CD8-positive, alpha-beta memory T cell (primary cell): Measurements from ENCODE around the gene TOX2. TPM values are rescaled to one million over a fixed set of nuclear protein-coding genes. Genes with fewer than 3 reads are reported as not detected.

Source experiments
- CTCF ChIA-PET: fragments of 350-600 bp; sonication (Branson Sonifier 250); formaldehyde crosslinking; loops from one replicate; lab custom pipeline; 2021; ENCODE audit warnings: antibody characterized with exemption; lab: Charles Lee
- POLR2A ChIA-PET: fragments of 350-600 bp; sonication (Branson Sonifier 250); formaldehyde crosslinking; loops from one replicate; lab custom pipeline; 2021; ENCODE audit warnings: antibody characterized with exemption; lab: Charles Lee
- DNase-seq, 5 donors: peaks; one replicate each; pipeline versions ENCODE4 v3.0.0 to v3.0.0-alpha.2; 2020 to 2022; ENCODE audit warnings: mixed read lengths in 1 of 5
- H3K27ac ChIP-seq: one replicate; pipeline ENCODE4 v1.7.0; 2013; ENCODE audit warnings: low read depth, mild to moderate bottlenecking, low read length, moderate library complexity
- H3K27me3 ChIP-seq: 2 replicates; pipeline ENCODE4 v1.7.0; 2013; ENCODE audit warnings: low read length, mild to moderate bottlenecking; ENCODE audit not compliant: insufficient read depth, poor library complexity, severe bottlenecking
- H3K36me3 ChIP-seq: 2 replicates; pipeline ENCODE4 v1.7.0; 2013; ENCODE audit warnings: mild to moderate bottlenecking, low read length, moderate library complexity; ENCODE audit not compliant: insufficient read depth
- H3K4me1 ChIP-seq: 2 replicates; pipeline ENCODE4 v1.7.0; 2013; ENCODE audit warnings: mild to moderate bottlenecking, low read length, moderate library complexity; ENCODE audit not compliant: insufficient read depth
- H3K4me3 ChIP-seq: 2 replicates; pipeline ENCODE4 v1.7.0; 2013; ENCODE audit warnings: mild to moderate bottlenecking, low read length
- H3K9me3 ChIP-seq: 2 replicates; pipeline ENCODE4 v1.7.0; 2013; ENCODE audit warnings: mild to moderate bottlenecking, low read length
- H3K27ac Mint-ChIP-seq, 8 donors: one replicate each; pipeline ENCODE4 v1.8.0; 2020 to 2021; ENCODE audit warnings: mixed read lengths in 8 of 8, mild to moderate bottlenecking in 6 of 8, inconsistent platforms in 3 of 8, moderate library complexity in 3 of 8
- H3K27me3 Mint-ChIP-seq, 2 donors: one replicate each; pipeline ENCODE4 v1.8.0; 2020 to 2021; ENCODE audit warnings: mixed read lengths in 2 of 2, mild to moderate bottlenecking in 1 of 2, moderate library complexity in 1 of 2
- H3K36me3 Mint-ChIP-seq, 3 donors: one replicate each; pipeline ENCODE4 v1.8.0; 2020 to 2021; ENCODE audit warnings: mixed read lengths in 3 of 3, inconsistent platforms in 1 of 3, mild to moderate bottlenecking in 1 of 3
- H3K4me1 Mint-ChIP-seq, 3 donors: one replicate each; pipeline ENCODE4 v1.8.0; 2020 to 2021; ENCODE audit warnings: mixed read lengths in 3 of 3, inconsistent platforms in 1 of 3, mild to moderate bottlenecking in 1 of 3
- H3K4me3 Mint-ChIP-seq, 7 donors: one replicate each; pipeline ENCODE4 v1.8.0; 2020 to 2021; ENCODE audit warnings: mixed read lengths in 7 of 7, mild to moderate bottlenecking in 6 of 7, moderate library complexity in 4 of 7, inconsistent platforms in 2 of 7
- H3K9me3 Mint-ChIP-seq, 5 donors: one replicate each; pipeline ENCODE4 v1.8.0; 2020 to 2022; ENCODE audit warnings: mixed read lengths in 5 of 5, mild to moderate bottlenecking in 3 of 5, moderate library complexity in 2 of 5, inconsistent platforms in 1 of 5
- polyA plus RNA-seq: library from polyadenylated mRNA; unstranded; fragments of 300-500 nt; fragmentation: Illumina TruSeq; gene quantifications from one replicate; pipeline ENCODE4 v1.2.3, GENCODE V29; 2021
- total RNA-seq, 2 experiments: library from RNA; stranded (reverse); gene quantifications; one replicate each; pipeline ENCODE4 v1.2.3, GENCODE V29; 2021

The TOX2 gene
- total and polyA plus RNA-seq, 3 experiments from 2014 or later, result 0.35 to 1.2 (median 0.39) TPM

- Mint-ChIP-seq H3K27me3 (peaks cover 4 to 14% of the 10 kb centered on the region in 2 donors), H3K4me3 (no peak overlapping the region), H3K27ac (no peak overlapping the region), H3K9me3 (peaks cover 0 to 2% (median 1%) of the 10 kb centered on the region in 5 donors), H3K36me3 (peaks cover 0 to 1% (median 0%) of the 10 kb centered on the region in 3 donors), H3K4me1 (peaks cover 38 to 62% (median 49%) of the 10 kb centered on the region in 3 donors)
- Histone ChIP-seq H3K27ac (no peak overlapping the region), H3K4me1 (peaks cover 73% of the 10 kb centered on the region), H3K9me3 (no peaks in the 10 kb centered on the region), H3K4me3 (no peak overlapping the region), H3K36me3 (no peaks in the 10 kb centered on the region), H3K27me3 (no peaks in the 10 kb centered on the region)
- CTCF ChIA-PET, result no interaction called here
- no peak for DNase-seq
- POLR2A ChIA-PET, result no interaction called here
These were observed 47.9 kb downstream of the TOX2 start for GRCh38 chr20:43962530-43962929.

GRCh38 chr20:43963233-43963632 is 48.6 kb downstream of the TOX2 start:
- no peaks in the 10 kb centered on the region for H3K9me3 Mint-ChIP-seq
- DNase-seq, result no peak
- no peaks in the 10 kb centered on the region for H3K36me3 ChIP-seq
- H3K27me3 Mint-ChIP-seq, result peaks cover 4 to 7% of the 10 kb centered on the region in 2 donors
- peaks cover 31 to 55% (median 44%) of the 10 kb centered on the region in 3 donors for H3K4me1 Mint-ChIP-seq
- no peak overlapping the region for H3K4me3 Mint-ChIP-seq
- H3K9me3 ChIP-seq, result no peaks in the 10 kb centered on the region
- POLR2A ChIA-PET, result no interaction called here
- no peak overlapping the region for H3K27ac ChIP-seq
- peaks cover 71% of the 10 kb centered on the region for H3K4me1 ChIP-seq
- CTCF ChIA-PET, result interaction anchor here (1.3 kb wide), 1 partner anchor 15 kb away, joined by 3 read pairs; no protein-coding TSS in a partner anchor
- peaks cover 0 to 1% (median 0%) of the 10 kb centered on the region in 3 donors for H3K36me3 Mint-ChIP-seq
- no peak overlapping the region for H3K4me3 ChIP-seq
- no peaks in the 10 kb centered on the region for H3K27me3 ChIP-seq
- no peak overlapping the region for H3K27ac Mint-ChIP-seq

- Histone ChIP-seq H3K27ac (no peak overlapping the region), H3K27me3 (no peaks in the 10 kb centered on the region), H3K9me3 (no peaks in the 10 kb centered on the region), H3K36me3 (no peaks in the 10 kb centered on the region), H3K4me3 (no peak overlapping the region), H3K4me1 (peaks cover 62% of the 10 kb centered on the region)
- ChIA-PET POLR2A (interaction anchor here (0.6 kb wide), 1 partner anchor 85 kb away, joined by 3 read pairs; no protein-coding TSS in a partner anchor), CTCF (interaction anchor here (0.7 to 2.1 kb wide), 3 partner anchors 14 to 54 kb away, joined by 3 to 4 read pairs (median 3); no protein-coding TSS in a partner anchor)
- Mint-ChIP-seq H3K27ac (peak overlapping the region in 4 of 8 donors; percentile 1 to 63 (median 34)), H3K4me3 (peak overlapping the region in 6 of 7 donors; percentile 11 to 74 (median 44)), H3K4me1 (peaks cover 27 to 48% (median 37%) of the 10 kb centered on the region in 3 donors), H3K9me3 (no peaks in the 10 kb centered on the region), H3K27me3 (peaks cover 4 to 6% of the 10 kb centered on the region in 2 donors), H3K36me3 (peaks cover 0 to 1% (median 0%) of the 10 kb centered on the region in 3 donors)
- peak in 2 of 5 donors; percentile 40 to 66 for DNase-seq
These were observed 49.5 kb downstream of the TOX2 start for GRCh38 chr20:43963872-43964791.

GRCh38 chr20:43968341-43969000 is 53.8 kb downstream of the TOX2 start:
- H3K9me3 ChIP-seq, result no peaks in the 10 kb centered on the region
- Mint-ChIP-seq H3K27me3 (peaks cover 0 to 14% of the 10 kb centered on the region in 2 donors), H3K4me3 (no peak overlapping the region), H3K36me3 (peaks cover 0 to 1% (median 0%) of the 10 kb centered on the region in 3 donors), H3K9me3 (no peaks in the 10 kb centered on the region), H3K27ac (no peak overlapping the region), H3K4me1 (peaks cover 7 to 20% (median 15%) of the 10 kb centered on the region in 3 donors)
- POLR2A ChIA-PET, result no interaction called here
- CTCF ChIA-PET, result no interaction called here
- H3K4me1 ChIP-seq, result peaks cover 19% of the 10 kb centered on the region
- H3K4me3 ChIP-seq, result no peak overlapping the region
- no peaks in the 10 kb centered on the region for H3K36me3 ChIP-seq
- no peak overlapping the region for H3K27ac ChIP-seq
- DNase-seq, result no peak
- H3K27me3 ChIP-seq, result no peaks in the 10 kb centered on the region

GRCh38 chr20:43969028-43969447 is 54.4 kb downstream of the TOX2 start:
- Histone ChIP-seq H3K9me3 (no peaks in the 10 kb centered on the region), H3K36me3 (no peaks in the 10 kb centered on the region), H3K27ac (no peak overlapping the region), H3K27me3 (no peaks in the 10 kb centered on the region), H3K4me1 (peaks cover 13% of the 10 kb centered on the region), H3K4me3 (no peak overlapping the region)
- POLR2A ChIA-PET, result no interaction called here
- no peak for DNase-seq
- CTCF ChIA-PET, result no interaction called here
- H3K27ac Mint-ChIP-seq, result peak overlapping the region in 1 of 8 donors; percentile 39
- peaks cover 7 to 15% (median 15%) of the 10 kb centered on the region in 3 donors for H3K4me1 Mint-ChIP-seq
- peaks cover 0 to 14% of the 10 kb centered on the region in 2 donors for H3K27me3 Mint-ChIP-seq
- no peaks in the 10 kb centered on the region for H3K9me3 Mint-ChIP-seq
- peaks cover 0 to 1% (median 0%) of the 10 kb centered on the region in 3 donors for H3K36me3 Mint-ChIP-seq
- H3K4me3 Mint-ChIP-seq, result no peak overlapping the region

GRCh38 chr20:43969501-43970182 is 55.0 kb downstream of the TOX2 start:
- Histone ChIP-seq H3K4me3 (no peak overlapping the region), H3K4me1 (peaks cover 7% of the 10 kb centered on the region), H3K36me3 (no peaks in the 10 kb centered on the region), H3K27me3 (no peaks in the 10 kb centered on the region), H3K9me3 (no peaks in the 10 kb centered on the region), H3K27ac (no peak overlapping the region)
- ChIA-PET POLR2A (no interaction called here), CTCF (no interaction called here)
- no peak for DNase-seq
- no peaks in the 10 kb centered on the region for H3K9me3 Mint-ChIP-seq
- H3K36me3 Mint-ChIP-seq, result peaks cover 0 to 1% (median 0%) of the 10 kb centered on the region in 3 donors
- peaks cover 0 to 15% of the 10 kb centered on the region in 2 donors for H3K27me3 Mint-ChIP-seq
- H3K4me1 Mint-ChIP-seq, result peaks cover 7 to 9% (median 8%) of the 10 kb centered on the region in 3 donors
- H3K27ac Mint-ChIP-seq, result no peak overlapping the region
- H3K4me3 Mint-ChIP-seq, result no peak overlapping the region

- ChIA-PET POLR2A (no interaction called here), CTCF (no interaction called here)
- Histone ChIP-seq H3K36me3 (no peaks in the 10 kb centered on the region), H3K27ac (no peak overlapping the region), H3K4me1 (no peaks in the 10 kb centered on the region), H3K27me3 (no peaks in the 10 kb centered on the region), H3K4me3 (no peak overlapping the region), H3K9me3 (no peaks in the 10 kb centered on the region)
- Mint-ChIP-seq H3K4me3 (no peak overlapping the region), H3K27me3 (peaks cover 0 to 20% of the 10 kb centered on the region in 2 donors), H3K4me1 (peaks cover 2 to 7% (median 3%) of the 10 kb centered on the region in 3 donors), H3K27ac (no peak overlapping the region), H3K9me3 (no peaks in the 10 kb centered on the region), H3K36me3 (peaks cover 0 to 4% (median 1%) of the 10 kb centered on the region in 3 donors)
- no peak for DNase-seq
These were observed 56.6 kb downstream of the TOX2 start for GRCh38 chr20:43971267-43971666.
